ENCODE measurements around the gene PLBD2.

The PLBD2 gene

GRCh38 chr12:113396828-113397496 is 38.6 kb downstream of the PLBD2 start:
- TF ChIP-seq CTCF (IDR thresholded peaks at IDR 0.05), result no peak
- no peak overlapping the region for H3K4me3 Mint-ChIP-seq
- H3K4me1 Mint-ChIP-seq, result no peaks in the 10 kb centered on the region
- H3K9me3 Mint-ChIP-seq, result no peaks in the 10 kb centered on the region
- peaks cover 8% of the 10 kb centered on the region for H3K27me3 Mint-ChIP-seq (ENCODE audit: low read depth, poor library complexity)
- DNase-seq, result no peak
- no peak overlapping the region for H3K27ac Mint-ChIP-seq
- H3K36me3 Mint-ChIP-seq (ENCODE audit: low read depth), result no peaks in the 10 kb centered on the region

GRCh38 chr12:113397497-113398197 is 39.3 kb downstream of the PLBD2 start:
- no peak overlapping the region for H3K4me3 Mint-ChIP-seq
- no peak for DNase-seq
- H3K27ac Mint-ChIP-seq, result no peak overlapping the region
- peaks cover 8% of the 10 kb centered on the region for H3K27me3 Mint-ChIP-seq (ENCODE audit: low read depth, poor library complexity)
- TF ChIP-seq CTCF (IDR thresholded peaks at IDR 0.05), result no peak
- H3K9me3 Mint-ChIP-seq, result no peaks in the 10 kb centered on the region
- no peaks in the 10 kb centered on the region for H3K36me3 Mint-ChIP-seq (ENCODE audit: low read depth)
- H3K4me1 Mint-ChIP-seq, result no peaks in the 10 kb centered on the region

- H3K9me3 Mint-ChIP-seq, result no peaks in the 10 kb centered on the region
- no peaks in the 10 kb centered on the region for H3K36me3 Mint-ChIP-seq (ENCODE audit: low read depth)
- DNase-seq, result no peak
- no peak overlapping the region for H3K27ac Mint-ChIP-seq
- no peak overlapping the region for H3K4me3 Mint-ChIP-seq
- peaks cover 8% of the 10 kb centered on the region for H3K27me3 Mint-ChIP-seq (ENCODE audit: low read depth, poor library complexity)
- no peak for TF ChIP-seq CTCF (IDR thresholded peaks at IDR 0.05)
- no peaks in the 10 kb centered on the region for H3K4me1 Mint-ChIP-seq
These were observed 40.2 kb downstream of the PLBD2 start for GRCh38 chr12:113398346-113399290.

- Mint-ChIP-seq H3K4me3 (no peak overlapping the region), H3K27me3 (ENCODE audit: low read depth, poor library complexity) (peaks cover 15% of the 10 kb centered on the region), H3K9me3 (no peaks in the 10 kb centered on the region), H3K4me1 (no peaks in the 10 kb centered on the region), H3K36me3 (ENCODE audit: low read depth) (no peaks in the 10 kb centered on the region), H3K27ac (no peak overlapping the region)
- no peak for TF ChIP-seq CTCF (IDR thresholded peaks at IDR 0.05)
- DNase-seq, result no peak
These were observed 41.1 kb downstream of the PLBD2 start for GRCh38 chr12:113399490-113399889.

GRCh38 chr12:113400362-113400761 is 42.0 kb downstream of the PLBD2 start:
- no peak for DNase-seq
- H3K27ac Mint-ChIP-seq, result no peak overlapping the region
- H3K4me3 Mint-ChIP-seq, result no peak overlapping the region
- H3K9me3 Mint-ChIP-seq, result no peaks in the 10 kb centered on the region
- peaks cover 17% of the 10 kb centered on the region for H3K27me3 Mint-ChIP-seq (ENCODE audit: low read depth, poor library complexity)
- H3K36me3 Mint-ChIP-seq (ENCODE audit: low read depth), result no peaks in the 10 kb centered on the region
- H3K4me1 Mint-ChIP-seq, result no peaks in the 10 kb centered on the region
- no peak for TF ChIP-seq CTCF (IDR thresholded peaks at IDR 0.05)

Measured in nephron progenitor cell (in vitro differentiated cells).